Measurements from ENCODE around the gene MORN5. TPM values are rescaled to one million over a fixed set of nuclear protein-coding genes. Genes with fewer than 3 reads are reported as not detected.
A peak's percentile ranks its signal among the peaks of the same experiment; 100 is the strongest.

MORN5 gene
- total RNA-seq, 1 donor = not detected

DNA sequence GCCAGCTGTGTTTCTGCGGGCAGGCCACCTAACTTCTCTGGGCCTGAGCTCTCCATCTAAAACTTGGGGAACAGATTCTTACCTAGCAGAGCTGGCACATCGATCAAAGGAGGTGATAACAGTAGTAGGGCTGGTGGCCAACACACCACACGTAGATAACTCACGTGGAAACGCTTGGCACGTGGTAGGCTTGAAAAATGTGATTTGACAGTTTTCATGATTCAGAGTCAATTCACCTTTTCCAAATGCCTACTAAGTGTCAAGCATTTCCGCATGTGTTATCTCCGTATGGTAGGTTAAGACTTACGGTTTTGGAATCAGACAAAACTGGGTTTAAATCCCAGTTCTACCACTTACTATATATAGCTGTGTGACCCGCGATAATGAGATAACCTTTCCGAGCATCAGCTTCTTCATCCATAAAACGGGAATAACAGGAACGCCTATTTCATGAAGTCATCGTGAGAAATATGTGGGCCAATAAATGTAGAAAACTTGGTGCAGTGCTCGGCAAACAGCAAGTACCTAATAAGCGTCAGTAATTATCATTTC lies 25.6 kb upstream of the MORN5 start:
- no peak overlapping the region for H3K4me3 ChIP-seq (ENCODE audit: low read depth, low read length)
- no peak for DNase-seq (ENCODE audit: low read depth)
- TF ChIP-seq, protein P1, sequence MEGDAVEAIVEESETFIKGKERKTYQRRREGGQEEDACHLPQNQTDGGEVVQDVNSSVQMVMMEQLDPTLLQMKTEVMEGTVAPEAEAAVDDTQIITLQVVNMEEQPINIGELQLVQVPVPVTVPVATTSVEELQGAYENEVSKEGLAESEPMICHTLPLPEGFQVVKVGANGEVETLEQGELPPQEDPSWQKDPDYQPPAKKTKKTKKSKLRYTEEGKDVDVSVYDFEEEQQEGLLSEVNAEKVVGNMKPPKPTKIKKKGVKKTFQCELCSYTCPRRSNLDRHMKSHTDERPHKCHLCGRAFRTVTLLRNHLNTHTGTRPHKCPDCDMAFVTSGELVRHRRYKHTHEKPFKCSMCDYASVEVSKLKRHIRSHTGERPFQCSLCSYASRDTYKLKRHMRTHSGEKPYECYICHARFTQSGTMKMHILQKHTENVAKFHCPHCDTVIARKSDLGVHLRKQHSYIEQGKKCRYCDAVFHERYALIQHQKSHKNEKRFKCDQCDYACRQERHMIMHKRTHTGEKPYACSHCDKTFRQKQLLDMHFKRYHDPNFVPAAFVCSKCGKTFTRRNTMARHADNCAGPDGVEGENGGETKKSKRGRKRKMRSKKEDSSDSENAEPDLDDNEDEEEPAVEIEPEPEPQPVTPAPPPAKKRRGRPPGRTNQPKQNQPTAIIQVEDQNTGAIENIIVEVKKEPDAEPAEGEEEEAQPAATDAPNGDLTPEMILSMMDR (IDR thresholded peaks at IDR 0.05; ENCODE audit: insufficient read depth, low read length) = no peak

DNA sequence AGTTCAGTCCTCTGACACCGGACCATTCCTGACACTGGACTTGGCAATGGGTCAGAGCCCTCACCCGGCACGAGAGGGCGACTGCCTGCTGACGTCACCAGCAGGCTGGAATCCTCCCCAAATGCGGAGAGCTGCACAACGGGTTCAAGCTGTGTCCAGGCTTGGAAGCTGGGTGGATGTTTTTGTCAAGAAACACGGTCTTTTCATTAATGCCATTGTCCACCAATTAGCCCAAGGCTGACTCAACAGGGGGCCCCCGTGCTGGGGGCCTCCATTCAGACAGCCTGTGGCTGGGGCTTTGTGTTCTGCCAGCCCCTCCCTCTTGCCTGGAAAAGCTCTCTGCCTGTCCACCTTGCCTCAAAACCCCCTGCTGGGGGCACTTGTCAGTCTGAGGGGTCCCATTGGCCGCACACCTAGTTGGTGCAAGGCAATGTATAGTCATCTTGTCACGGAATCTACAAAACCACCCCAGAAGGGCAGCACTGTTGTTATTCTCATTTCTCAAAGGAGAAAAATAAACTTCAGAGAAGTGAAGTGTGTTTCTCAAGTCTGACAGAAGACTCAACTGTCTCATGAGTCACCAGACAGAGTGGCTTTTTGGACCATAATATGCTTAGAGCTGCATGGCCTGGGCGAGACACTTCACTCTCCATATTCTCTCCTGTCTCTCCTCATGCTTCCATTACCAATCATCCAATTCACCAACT lies 24.7 kb upstream of the MORN5 start:
- peak; percentile 42 for DNase-seq (ENCODE audit: low read depth)
- H3K4me3 ChIP-seq (ENCODE audit: low read depth, low read length) = no peak overlapping the region
- TF ChIP-seq, protein P1 (IDR thresholded peaks at IDR 0.05; ENCODE audit: insufficient read depth, low read length) = no peak

DNA sequence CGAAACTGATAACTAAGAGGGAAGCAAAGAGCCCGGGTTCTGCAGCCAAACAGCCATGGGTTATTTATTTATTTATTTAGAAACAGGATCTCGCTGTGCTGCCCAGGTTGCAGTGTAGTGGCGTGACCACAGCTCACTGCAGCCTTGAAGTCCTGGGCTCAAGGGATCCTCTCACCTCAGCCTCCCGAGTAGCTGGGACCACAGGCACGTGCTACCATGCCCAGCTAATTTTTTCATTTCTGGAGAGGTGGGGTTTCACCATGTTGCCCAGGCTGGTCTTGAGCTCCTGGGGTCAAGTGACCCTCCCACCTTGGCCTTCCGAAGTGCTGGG lies 24.2 kb upstream of the MORN5 start:
- no peak for DNase-seq (ENCODE audit: low read depth)
- H3K4me3 ChIP-seq (ENCODE audit: low read depth, low read length) = no peak overlapping the region
- TF ChIP-seq, protein P1 (IDR thresholded peaks at IDR 0.05; ENCODE audit: insufficient read depth, low read length) = no peak

DNA sequence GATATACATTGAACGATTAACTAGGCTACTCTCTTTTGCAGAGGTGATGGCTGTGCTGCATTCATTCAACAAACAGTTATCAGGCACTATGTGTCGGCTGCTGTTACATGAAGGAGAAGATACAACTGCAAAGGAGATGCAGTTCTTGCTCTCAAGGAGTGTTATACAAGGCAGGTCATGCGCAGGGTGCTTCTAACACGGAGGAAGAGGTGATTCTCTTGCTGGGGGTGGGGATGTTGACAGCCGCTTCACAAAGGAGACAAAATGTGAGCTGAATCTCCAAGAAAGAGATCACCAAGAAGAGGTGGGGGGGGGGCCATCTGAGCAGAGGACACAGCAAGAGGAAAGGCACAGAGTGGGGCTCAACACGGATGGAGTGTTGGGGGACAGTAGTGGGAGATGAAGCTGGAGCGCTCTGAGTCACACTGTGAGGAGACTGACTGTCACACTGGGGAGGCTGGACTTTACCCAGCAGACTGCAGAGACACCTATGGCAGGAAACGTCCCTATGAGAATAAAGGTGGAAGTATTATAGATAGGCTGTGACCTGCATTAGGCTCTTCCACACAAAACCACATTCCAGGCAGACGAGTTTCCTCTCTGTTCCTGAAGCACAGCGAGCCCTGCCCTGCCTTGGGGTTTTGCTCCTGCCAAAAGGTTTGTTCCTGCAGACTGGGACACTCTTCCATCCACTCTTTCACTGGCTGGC lies 21.0 kb upstream of the MORN5 start:
- no peak overlapping the region for H3K4me3 ChIP-seq (ENCODE audit: low read depth, low read length)
- no peak for DNase-seq (ENCODE audit: low read depth)
- TF ChIP-seq, protein P1 (IDR thresholded peaks at IDR 0.05; ENCODE audit: insufficient read depth, low read length) = no peak

DNA sequence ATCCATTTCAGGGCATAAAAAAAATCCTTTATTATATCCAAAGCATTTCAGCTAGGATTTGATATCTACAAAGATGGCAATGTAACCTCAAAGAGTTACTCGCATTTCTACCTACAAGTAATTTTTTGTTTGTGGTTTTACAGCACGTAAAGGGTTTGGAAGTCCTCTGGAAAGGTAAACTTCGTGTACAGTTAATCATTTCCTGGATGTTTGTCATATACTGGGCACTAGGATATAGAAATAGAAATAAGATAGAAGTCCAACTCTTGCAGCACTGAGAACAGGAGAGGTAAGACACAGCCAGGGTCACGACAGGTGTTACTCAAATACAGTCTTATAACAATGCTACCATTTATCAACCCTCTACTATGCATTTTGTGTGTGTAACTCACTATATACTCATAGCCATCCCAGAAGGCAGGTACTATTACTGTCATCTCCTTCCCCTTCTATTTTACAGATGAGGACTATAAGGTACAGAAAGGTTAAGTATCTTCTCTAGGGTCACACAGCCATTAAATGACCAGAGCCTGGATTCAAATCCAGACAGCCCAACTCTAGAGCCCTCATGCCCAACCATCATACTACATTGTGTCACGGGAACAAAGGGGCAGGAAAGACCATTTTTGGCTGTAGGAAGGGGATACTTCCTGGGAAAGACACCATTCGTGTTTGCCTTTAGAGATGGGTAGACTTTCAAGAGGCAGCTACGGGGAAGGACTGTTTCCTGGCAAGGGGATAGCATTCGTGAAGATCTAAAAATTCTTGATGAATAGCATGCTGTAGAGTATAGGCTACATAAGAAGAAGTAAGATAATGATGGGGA lies 19.1 kb upstream of the MORN5 start:
- TF ChIP-seq, protein P1 (IDR thresholded peaks at IDR 0.05; ENCODE audit: insufficient read depth, low read length) = no peak
- H3K4me3 ChIP-seq (ENCODE audit: low read depth, low read length) = no peak overlapping the region
- DNase-seq (ENCODE audit: low read depth) = no peak

DNA sequence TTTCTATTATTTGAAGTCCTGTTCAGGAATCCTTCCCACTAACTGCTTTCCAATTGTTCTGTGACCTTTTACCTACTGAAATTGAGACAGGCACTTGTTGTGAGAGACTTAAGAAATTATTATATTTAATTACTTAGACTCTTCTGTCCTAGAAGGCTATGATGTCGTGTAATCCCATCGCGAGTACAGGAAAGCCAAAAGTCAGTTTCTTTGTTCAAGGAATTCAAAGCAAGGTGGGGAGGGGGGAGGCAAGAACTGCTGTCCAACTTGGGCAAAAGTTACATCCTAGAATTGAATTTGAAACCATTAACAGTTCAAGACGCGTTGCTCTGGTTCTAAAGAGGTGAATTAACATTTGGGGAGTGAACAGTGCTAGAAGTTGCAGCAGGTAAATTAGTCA lies 18.0 kb upstream of the MORN5 start:
- TF ChIP-seq, protein P1 (IDR thresholded peaks at IDR 0.05; ENCODE audit: insufficient read depth, low read length) = no peak
- DNase-seq (ENCODE audit: low read depth) = no peak

More for the DNA sequence above, 18.0 kb upstream of the MORN5 start:
- no peak overlapping the region for H3K4me3 ChIP-seq (ENCODE audit: low read depth, low read length)

All from fibroblast of the aortic adventitia (primary cell).